NCI-H2227 (cell line): ENCODE results near the gene FRRS1.

Source experiments
- DNase-seq: peaks from one replicate; lab custom pipeline; 2025; ENCODE audit not compliant: unreplicated experiment; lab: John Stamatoyannopoulos, UW

Gene FRRS1

GRCh38 chr1:99731384-99731783, 35.1 kb downstream of the FRRS1 start:
- no peak for DNase-seq

DNA sequence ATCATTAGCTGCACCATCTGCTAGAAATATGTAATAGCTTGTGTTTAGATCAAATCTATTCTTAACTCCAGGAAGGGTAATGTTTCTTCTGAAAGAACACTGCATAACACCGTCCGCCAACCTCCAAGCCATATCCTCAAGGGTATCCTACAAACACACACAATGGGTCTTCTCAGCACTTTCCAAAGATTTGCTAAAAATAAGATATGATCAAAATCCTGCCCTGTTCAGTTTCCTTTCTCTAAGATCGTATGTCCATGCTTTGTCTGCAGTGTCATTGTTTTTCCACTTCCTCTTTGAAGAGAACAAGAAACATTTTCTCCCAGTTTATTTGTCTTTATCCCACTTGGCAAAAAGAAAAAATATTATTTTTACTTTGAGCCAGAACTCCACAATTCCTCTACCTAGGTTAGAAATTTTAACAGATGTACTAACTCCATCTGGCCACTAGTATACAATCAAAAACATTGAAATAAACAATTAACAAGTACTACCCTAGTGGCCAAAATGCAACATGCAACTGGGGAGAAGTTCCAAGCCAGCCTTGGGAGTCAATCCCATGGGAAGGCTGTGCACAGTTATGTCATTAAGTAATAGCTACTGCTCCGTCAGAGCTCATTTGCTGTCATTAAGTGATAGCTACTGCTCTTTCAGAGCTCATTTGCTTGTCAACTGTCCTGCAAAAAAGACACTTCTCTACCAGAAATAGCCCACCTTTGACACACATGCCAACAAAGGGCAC, 37.8 kb downstream of the FRRS1 start:
- DNase-seq, result peak; percentile 8

- DNase-seq, result no peak
These were observed 38.8 kb downstream of the FRRS1 start for GRCh38 chr1:99727575-99728185.

DNA sequence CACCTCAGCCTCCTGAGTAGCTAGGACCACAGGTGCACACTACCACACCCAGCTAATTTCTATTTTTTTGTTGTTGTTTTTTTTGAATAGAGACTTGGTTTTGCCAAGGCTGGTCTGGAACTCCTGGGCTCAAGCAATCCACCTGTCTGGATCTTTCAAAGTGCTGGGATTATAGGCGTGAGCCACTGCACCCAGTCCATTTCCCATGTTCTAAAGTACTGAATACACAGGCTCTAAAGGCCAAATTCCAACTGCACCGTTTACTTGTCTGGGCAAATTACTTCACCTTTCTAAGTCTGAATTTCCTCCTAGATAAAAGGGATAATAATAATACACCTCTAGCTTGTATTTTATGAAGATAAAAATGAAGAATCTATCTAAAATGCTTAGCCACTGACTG, 39.6 kb downstream of the FRRS1 start:
- no peak for DNase-seq

DNA sequence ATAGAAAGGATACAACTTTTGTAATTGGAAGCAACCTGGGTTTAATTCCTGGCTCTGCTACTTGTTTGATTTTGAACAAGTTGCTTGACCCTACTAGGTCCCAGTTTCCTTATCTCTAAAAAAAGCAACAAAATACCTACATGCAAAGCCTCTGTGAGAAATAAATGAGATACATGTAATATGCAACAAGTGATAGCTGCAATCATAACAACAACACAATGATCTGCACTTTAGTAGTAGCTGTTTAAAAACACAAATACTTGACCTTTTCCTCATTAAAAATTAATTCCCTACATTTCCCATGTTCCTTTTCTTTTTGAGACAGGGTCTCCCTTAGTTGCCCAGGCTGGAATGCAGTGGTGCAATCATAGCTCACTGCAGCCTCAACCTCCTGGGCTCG, 40.0 kb downstream of the FRRS1 start:
- DNase-seq, result no peak

DNA sequence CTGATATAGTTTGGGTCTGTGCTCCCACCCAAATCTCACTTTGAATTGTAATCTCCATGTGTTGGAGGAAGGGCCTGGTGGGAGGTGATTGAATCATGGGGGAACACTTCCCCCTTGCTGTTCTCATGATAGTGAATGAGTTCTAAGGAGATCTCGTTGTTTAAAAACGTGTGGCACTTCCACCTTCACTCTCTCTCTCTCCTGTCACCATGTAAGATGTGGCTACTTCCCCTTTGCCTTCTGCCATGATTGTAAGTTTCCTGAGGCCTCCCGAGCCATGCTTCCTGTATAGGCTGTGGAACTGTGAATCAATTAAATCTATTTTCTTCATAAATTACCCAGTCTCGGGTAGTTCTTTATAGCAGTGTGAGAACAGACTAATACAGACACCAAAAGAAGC, 40.4 kb downstream of the FRRS1 start:
- no peak for DNase-seq

DNA sequence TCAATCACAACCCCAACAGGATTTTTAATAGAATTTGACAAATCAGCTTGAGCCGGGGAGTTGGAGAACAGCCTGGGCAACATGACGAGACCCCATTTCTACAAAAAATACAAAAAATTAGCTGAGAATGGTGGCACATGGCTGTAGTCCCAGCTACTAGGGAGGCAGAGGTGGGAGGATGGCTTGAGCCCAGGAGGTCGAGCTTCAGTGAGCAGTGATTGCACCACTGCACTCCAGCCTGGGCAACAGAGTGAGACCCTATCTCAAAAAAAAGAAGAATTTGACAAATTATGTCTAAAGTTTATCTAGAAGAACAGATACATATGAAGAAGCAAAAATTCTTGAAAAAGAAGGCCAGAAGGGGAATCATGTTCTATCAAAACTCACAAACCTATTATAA, 43.2 kb downstream of the FRRS1 start:
- no peak for DNase-seq

- DNase-seq, result no peak
These were observed 49.4 kb downstream of the FRRS1 start for GRCh38 chr1:99717005-99717404.

GRCh38 chr1:99713006-99713405, 53.4 kb downstream of the FRRS1 start:
- no peak for DNase-seq

DNA sequence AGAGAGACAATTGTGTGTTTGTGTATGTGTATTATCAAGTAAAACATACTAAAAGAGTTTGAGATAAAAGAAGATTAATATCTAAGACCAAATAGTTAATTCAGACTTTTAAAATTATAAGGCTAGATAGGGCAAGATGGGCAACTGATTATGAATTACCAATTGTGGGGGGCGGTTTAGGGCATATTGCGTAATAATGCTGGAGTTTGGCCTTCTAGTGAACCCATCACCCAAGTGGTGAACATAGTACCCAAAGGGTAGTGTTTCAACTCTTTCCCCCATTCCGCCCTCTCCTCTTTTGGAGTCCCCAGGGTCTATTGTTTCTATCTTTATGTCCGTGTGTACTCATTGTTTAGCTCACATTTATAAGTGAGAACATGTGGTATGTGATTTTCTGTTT, 55.4 kb downstream of the FRRS1 start:
- no peak for DNase-seq

- peak; percentile 68 for DNase-seq
These were observed 58.8 kb downstream of the FRRS1 start for GRCh38 chr1:99707535-99708142.

DNA sequence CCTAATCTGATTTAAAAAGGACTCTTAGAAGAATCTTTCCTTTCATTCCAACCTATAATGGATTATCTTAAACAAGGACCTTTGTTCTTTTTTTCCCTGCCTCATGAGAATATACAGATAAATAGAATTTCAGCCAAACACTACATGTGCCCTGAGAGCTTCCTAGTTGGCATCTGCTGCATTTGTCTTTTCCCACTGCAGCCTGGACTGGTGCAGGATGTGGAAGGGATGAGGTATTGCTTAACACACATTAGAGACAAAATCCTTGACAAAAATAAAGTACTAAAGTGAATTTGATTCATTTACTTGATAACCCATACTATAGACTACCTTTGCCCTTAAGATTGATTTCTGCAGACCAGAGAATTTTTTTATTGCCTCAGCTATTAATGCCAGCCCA, 61.0 kb downstream of the FRRS1 start:
- no peak for DNase-seq

DNA sequence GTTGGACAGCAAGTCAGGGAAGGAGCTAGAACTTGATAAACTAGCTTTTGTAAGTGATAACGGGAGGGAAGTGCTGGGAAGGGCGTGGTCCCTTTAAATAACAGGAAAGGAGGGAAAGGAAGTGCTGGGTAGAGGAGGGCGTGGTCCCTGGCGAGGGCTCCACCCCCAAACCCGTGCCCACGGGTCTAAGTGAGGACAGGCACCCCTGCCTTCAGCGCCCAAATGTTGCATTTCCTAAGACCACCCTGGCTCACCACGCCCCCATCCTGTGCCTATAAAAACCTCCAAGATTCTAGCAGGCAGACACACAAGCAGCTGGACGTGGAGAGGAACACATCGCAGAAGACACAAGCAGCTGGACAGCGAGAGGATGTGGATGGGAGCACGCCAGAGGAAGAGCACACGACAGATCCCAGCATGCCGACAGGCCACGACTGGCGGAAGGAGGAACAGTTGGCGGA, 62.0 kb downstream of the FRRS1 start:
- peak; percentile 22 for DNase-seq

DNA sequence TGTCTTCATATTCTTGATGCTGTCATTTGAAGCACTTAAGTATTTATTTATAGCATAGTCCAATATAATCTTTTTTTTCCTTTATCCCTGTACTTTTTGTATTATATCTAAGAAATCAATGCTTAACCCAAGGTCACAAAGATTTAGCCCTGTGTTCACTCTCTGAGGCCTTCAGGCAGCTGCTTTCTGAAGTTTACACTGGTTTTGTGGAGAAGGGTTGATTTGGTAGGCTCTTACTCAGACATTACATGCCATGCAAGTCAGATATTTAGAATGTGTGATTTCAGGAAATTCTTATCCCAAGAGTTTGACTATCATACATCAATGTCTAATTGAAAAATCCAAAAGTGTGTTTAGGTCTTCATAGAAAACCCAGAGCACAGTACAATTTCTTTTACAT, 64.2 kb downstream of the FRRS1 start:
- DNase-seq, result no peak

- DNase-seq, result no peak
These were observed 66.4 kb downstream of the FRRS1 start for GRCh38 chr1:99700020-99700419.

GRCh38 chr1:99697580-99697979, 68.9 kb downstream of the FRRS1 start:
- DNase-seq, result no peak

GRCh38 chr1:99696616-99697015, 69.8 kb downstream of the FRRS1 start:
- DNase-seq, result no peak

- DNase-seq, result no peak
These were observed 75.3 kb downstream of the FRRS1 start for GRCh38 chr1:99691175-99691574.

DNA sequence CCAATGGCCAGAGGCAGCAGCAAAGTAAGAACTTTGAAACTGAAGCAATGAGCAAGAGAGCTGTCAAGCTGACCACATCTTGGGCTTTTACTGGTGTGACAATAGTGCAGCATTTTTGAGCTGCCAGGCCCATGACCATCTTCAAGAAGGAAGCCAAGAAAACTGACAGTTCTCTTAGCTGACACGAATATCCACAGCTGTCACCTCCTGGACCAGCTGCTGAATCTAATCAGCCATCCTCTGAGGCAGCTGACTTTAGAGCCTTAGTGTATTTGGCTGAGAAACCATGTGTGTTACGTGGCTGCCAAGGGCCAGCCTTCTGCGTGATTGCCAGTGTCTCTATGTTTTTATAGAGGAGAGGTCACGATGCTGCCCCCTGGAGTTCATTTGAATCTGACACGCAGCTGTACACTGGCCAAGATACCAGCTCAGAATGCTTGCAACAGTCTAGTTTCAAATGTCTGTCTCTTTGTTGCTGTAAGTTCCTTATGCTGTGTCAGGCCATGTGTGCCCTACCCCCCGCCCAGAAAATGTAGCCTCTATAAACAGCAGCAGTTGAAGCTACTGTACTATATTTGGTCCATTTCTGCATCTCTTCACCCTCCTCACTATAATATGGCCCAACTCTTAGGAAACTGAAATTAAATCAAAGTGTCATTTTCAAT, 80.8 kb downstream of the FRRS1 start:
- DNase-seq, result peak; percentile 9

DNA sequence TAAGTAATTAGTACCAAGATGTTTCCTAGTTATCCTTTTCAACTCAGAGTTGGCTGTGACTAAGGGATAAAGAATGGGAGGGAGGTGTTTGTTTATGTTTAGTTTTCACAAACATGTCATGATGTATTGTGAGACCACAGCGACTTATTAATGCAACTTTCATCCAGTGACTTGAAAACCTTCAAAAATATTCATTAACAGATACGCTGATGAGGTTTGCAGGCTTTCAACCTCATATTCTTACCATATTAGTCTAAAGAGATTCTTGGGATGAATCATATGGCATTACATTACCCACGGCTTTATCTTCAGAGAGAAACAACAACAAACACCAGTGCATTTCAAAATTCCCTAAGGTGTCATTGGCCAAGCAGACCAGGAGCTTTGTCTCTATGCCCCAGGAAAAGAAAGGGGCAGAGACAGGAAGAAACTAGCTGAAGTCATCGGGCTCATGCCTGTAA, 84.1 kb downstream of the FRRS1 start:
- DNase-seq, result no peak

DNA sequence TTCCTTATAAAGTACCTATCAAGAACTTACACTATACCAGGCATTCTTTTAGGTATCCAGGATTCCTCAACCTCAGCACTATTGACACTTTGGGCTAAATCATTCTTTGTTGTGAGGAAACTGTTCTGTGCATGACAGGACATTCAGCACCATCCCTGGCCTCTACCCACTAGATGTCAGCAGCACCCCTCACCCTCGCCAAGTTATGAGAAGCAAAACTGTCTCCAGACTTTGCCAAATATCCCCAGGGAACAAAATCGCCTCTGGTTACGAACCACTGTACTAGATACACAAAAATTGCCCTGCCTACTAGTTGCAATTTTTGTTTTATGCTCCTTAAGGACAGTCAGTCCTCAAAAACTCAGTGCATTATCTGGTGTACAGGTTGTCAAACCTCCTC, 84.9 kb downstream of the FRRS1 start:
- DNase-seq, result no peak

GRCh38 chr1:99680270-99680669, 86.2 kb downstream of the FRRS1 start:
- no peak for DNase-seq
